HG02642 (cell line): ENCODE results near the gene MVB12B.

Experiments used
- ATAC-seq: cut with Tn5 transposase; IDR thresholded peaks from one replicate; pipeline ENCODE4 v1.9.1; 2021; ENCODE audit warnings: mild to moderate bottlenecking; ENCODE audit not compliant: unreplicated experiment, poor library complexity

The MVB12B gene

GRCh38 chr9:126399789-126400188 lies 73.2 kb downstream of the MVB12B start:
- no peak for ATAC-seq

- no peak for ATAC-seq
Observed at GRCh38 chr9:126400571-126400970, 73.9 kb downstream of the MVB12B start.

GRCh38 chr9:126401107-126401506 lies 74.5 kb downstream of the MVB12B start:
- no peak for ATAC-seq

GRCh38 chr9:126401581-126401980 lies 75.0 kb downstream of the MVB12B start:
- ATAC-seq: no peak

GRCh38 chr9:126403397-126403796 lies 76.8 kb downstream of the MVB12B start:
- ATAC-seq: no peak

- no peak for ATAC-seq
Observed at GRCh38 chr9:126404459-126404858, 77.8 kb downstream of the MVB12B start.

GRCh38 chr9:126406075-126406667 lies 79.5 kb downstream of the MVB12B start:
- ATAC-seq: no peak

GRCh38 chr9:126407114-126407870 lies 80.7 kb downstream of the MVB12B start:
- no peak for ATAC-seq

- ATAC-seq: no peak
Observed at GRCh38 chr9:126408004-126408403, 81.4 kb downstream of the MVB12B start.

- ATAC-seq: no peak
Observed at GRCh38 chr9:126410229-126410628, 83.6 kb downstream of the MVB12B start.

- ATAC-seq: no peak
Observed at GRCh38 chr9:126411225-126411947, 84.8 kb downstream of the MVB12B start.

GRCh38 chr9:126411948-126412284 lies 85.3 kb downstream of the MVB12B start:
- no peak for ATAC-seq

GRCh38 chr9:126412905-126413304 lies 86.3 kb downstream of the MVB12B start:
- no peak for ATAC-seq

- no peak for ATAC-seq
Observed at GRCh38 chr9:126413391-126414068, 86.9 kb downstream of the MVB12B start.

- ATAC-seq: no peak
Observed at GRCh38 chr9:126415741-126416370, 89.2 kb downstream of the MVB12B start.

- ATAC-seq: no peak
Observed at GRCh38 chr9:126417043-126417442, 90.4 kb downstream of the MVB12B start.

- no peak for ATAC-seq
Observed at GRCh38 chr9:126417684-126418083, 91.1 kb downstream of the MVB12B start.

GRCh38 chr9:126418608-126419007 lies 92.0 kb downstream of the MVB12B start:
- no peak for ATAC-seq

- no peak for ATAC-seq
Observed at GRCh38 chr9:126419475-126419874, 92.8 kb downstream of the MVB12B start.

GRCh38 chr9:126420135-126420534 lies 93.5 kb downstream of the MVB12B start:
- ATAC-seq: no peak
